Measurements from ENCODE around the gene GFRA1.

- TF ChIP-seq POLR2AphosphoS5 (IDR thresholded peaks at IDR 0.05) (no peak), CTCF (IDR thresholded peaks at IDR 0.05 in 8 of 11, conservative IDR thresholded peaks at IDR 0.05 in 3 of 11) (no peak)
Observed at GRCh38 chr10:116126954-116127695, 145.9 kb downstream of the GFRA1 start.

Measured in spleen (tissue), 7 donors.